Upper lobe of left lung (tissue), 6 donors: ENCODE measurements around the gene TSR1. TPM values are rescaled to one million over a fixed set of nuclear protein-coding genes. Genes with fewer than 3 reads are reported as not detected.
A peak's percentile ranks its signal among the peaks of the same experiment; 100 is the strongest.

Source experiments
- ATAC-seq, 2 donors: fragments of 200-7000 bp; cut with Tn5 transposase; one replicate each; pipeline ENCODE4 v1.9.1; 2022; ENCODE audit warnings: mild to moderate bottlenecking in 2 of 2, moderate library complexity in 2 of 2; ENCODE audit not compliant: low FRiP score in 2 of 2
- DNase-seq, 2 donors: peaks; one replicate each; pipeline ENCODE4 v3.0.0-alpha.2; 2019 to 2020
- H3K27ac ChIP-seq, 4 donors: fragments of 200-600 bp; sonication (generic); one replicate each; pipeline ENCODE4 v1.5.1; 2016 to 2019
- H3K27me3 ChIP-seq, 4 donors: fragments of 200-600 bp; sonication (generic); one replicate each; pipeline ENCODE4 v1.5.1; 2017 to 2019
- H3K36me3 ChIP-seq, 4 donors: fragments of 200-600 bp; sonication (generic); one replicate each; pipeline ENCODE4 v1.5.1; 2016 to 2019
- H3K4me1 ChIP-seq, 4 donors: fragments of 200-600 bp; sonication (generic); one replicate each; pipeline ENCODE4 v1.5.1; 2018 to 2019
- H3K4me3 ChIP-seq, 4 donors: fragments of 200-600 bp; sonication (generic); one replicate each; pipeline ENCODE4 v1.5.1; 2017 to 2019; ENCODE audit warnings: mild to moderate bottlenecking in 2 of 4, moderate library complexity in 1 of 4
- H3K9me3 ChIP-seq, 4 donors: fragments of 200-600 bp; sonication (generic); one replicate each; pipeline ENCODE4 v1.5.1; 2018 to 2019
- CTCF ChIP-seq, 6 experiments: fragments of 450-650 bp in 4 of 6; fragments of 200-600 bp in 2 of 6; sonication (generic) in 2 of 6; IDR thresholded peaks; one replicate each; pipeline ENCODE4 v1.5.1; 2016 to 2019; ENCODE audit warnings: antibody characterized with exemption in 6 of 6
- EP300 ChIP-seq, 4 donors: sonication (generic); formaldehyde crosslinking; IDR thresholded peaks; one replicate each; pipeline ENCODE4 v1.5.1; 2017; ENCODE audit warnings: antibody characterized with exemption in 4 of 4, control low read depth in 2 of 4
- POLR2A ChIP-seq, 4 donors: fragments of 450-650 bp; IDR thresholded peaks; one replicate each; pipeline ENCODE4 v1.5.1; 2016 to 2017; ENCODE audit warnings: antibody characterized with exemption in 4 of 4, mild to moderate bottlenecking in 2 of 4
- POLR2AphosphoS5 ChIP-seq, 2 donors: sonication (generic); formaldehyde crosslinking; IDR thresholded peaks; one replicate each; pipeline ENCODE4 v1.5.1; 2017; ENCODE audit warnings: antibody characterized with exemption in 2 of 2
- whole genome bisulfite sequencing, 2 donors: methylation state at CpG; one replicate each; pipeline ENCODE4 v1.1.5; 2017 to 2018; 5-methylcytosine and 5-hydroxymethylcytosine counted together
- total RNA-seq, 6 donors: library from RNA; depleted of rRNA in 4 of 6; stranded (reverse); fragments of >200 nt in 4 of 6; gene quantifications; one replicate each; pipeline versions ENCODE4 v1.1.0 to v1.2.1, GENCODE V29; 2016 to 2021
- donor health status: DM: no; HTN: no; CAD: no; lungs with moderate emphysema.
- donor health status: DM: no; HTN: yes; CAD: no; lungs with severe emphysema.

The TSR1 gene
- total RNA-seq, 6 donors from 2014 or later: 15.8 to 52.4 (median 23.6) TPM

- TF ChIP-seq CTCF (IDR thresholded peaks at IDR 0.05) (no peak), POLR2AphosphoS5 (IDR thresholded peaks at IDR 0.05) (no peak), POLR2A (IDR thresholded peaks at IDR 0.05) (no peak), EP300 (IDR thresholded peaks at IDR 0.05) (no peak)
- DNase-seq (peak in 1 of 2 donors; percentile 53), ATAC-seq (no peak)
- Histone ChIP-seq H3K36me3 (peaks cover 4 to 96% (median 62%) of the 10 kb centered on the region in 4 donors), H3K4me3 (no peak overlapping the region), H3K27me3 (no peaks in the 10 kb centered on the region), H3K4me1 (peaks cover 0 to 9% (median 3%) of the 10 kb centered on the region in 4 donors), H3K9me3 (no peaks in the 10 kb centered on the region), H3K27ac (no peak overlapping the region)
- WGBS, 2 donors: 91 to 96% methylated on average over 9 to 14 of the region's 14 CpGs
Measured at GRCh38 chr17:2376107-2376506, 39.9 kb upstream of the TSR1 start.

- 93% methylated on average over 11 to 19 of the region's 19 CpGs for WGBS, 2 donors
- H3K27ac ChIP-seq: no peak overlapping the region
- DNase-seq (peak in 1 of 2 donors; percentile 81), ATAC-seq (no peak)
- H3K4me1 ChIP-seq: peaks cover 0 to 2% (median under 1%) of the 10 kb centered on the region in 4 donors
- no peaks in the 10 kb centered on the region for H3K27me3 ChIP-seq
- peaks cover 4 to 90% (median 61%) of the 10 kb centered on the region in 4 donors for H3K36me3 ChIP-seq
- TF ChIP-seq POLR2AphosphoS5 (IDR thresholded peaks at IDR 0.05) (no peak), CTCF (IDR thresholded peaks at IDR 0.05) (no peak), EP300 (IDR thresholded peaks at IDR 0.05) (no peak), POLR2A (IDR thresholded peaks at IDR 0.05) (no peak)
- no peaks in the 10 kb centered on the region for H3K9me3 ChIP-seq
- no peak overlapping the region for H3K4me3 ChIP-seq
Measured at GRCh38 chr17:2375406-2375805, 39.1 kb upstream of the TSR1 start.

GRCh38 chr17:2374549-2375285, 38.5 kb upstream of the TSR1 start:
- Histone ChIP-seq H3K4me1 (no peaks in the 10 kb centered on the region), H3K27me3 (no peaks in the 10 kb centered on the region), H3K27ac (no peak overlapping the region), H3K36me3 (peaks cover 4 to 83% (median 57%) of the 10 kb centered on the region in 4 donors), H3K4me3 (no peak overlapping the region), H3K9me3 (no peaks in the 10 kb centered on the region)
- WGBS, 2 donors: 85 to 89% methylated on average over 10 to 11 of the region's 11 CpGs
- no peak for DNase-seq
- no peak for ATAC-seq
- TF ChIP-seq POLR2A (IDR thresholded peaks at IDR 0.05) (no peak), CTCF (IDR thresholded peaks at IDR 0.05) (no peak), POLR2AphosphoS5 (IDR thresholded peaks at IDR 0.05) (no peak), EP300 (IDR thresholded peaks at IDR 0.05) (no peak)

GRCh38 chr17:2373179-2373578, 36.9 kb upstream of the TSR1 start:
- 93 to 94% methylated on average over 12 to 18 of the region's 18 CpGs for WGBS, 2 donors
- TF ChIP-seq EP300 (IDR thresholded peaks at IDR 0.05) (no peak), POLR2AphosphoS5 (IDR thresholded peaks at IDR 0.05) (no peak), POLR2A (IDR thresholded peaks at IDR 0.05) (no peak), CTCF (IDR thresholded peaks at IDR 0.05) (no peak)
- Histone ChIP-seq H3K27me3 (no peaks in the 10 kb centered on the region), H3K27ac (no peak overlapping the region), H3K4me3 (no peak overlapping the region), H3K36me3 (peaks cover 4 to 68% (median 48%) of the 10 kb centered on the region in 4 donors), H3K4me1 (no peaks in the 10 kb centered on the region), H3K9me3 (no peaks in the 10 kb centered on the region)
- ATAC-seq (no peak), DNase-seq (peak in 1 of 2 donors; percentile 69)

GRCh38 chr17:2372681-2373080, 36.4 kb upstream of the TSR1 start:
- no peak for DNase-seq
- Histone ChIP-seq H3K4me3 (no peak overlapping the region), H3K27me3 (no peaks in the 10 kb centered on the region), H3K9me3 (no peaks in the 10 kb centered on the region), H3K36me3 (peaks cover 4 to 64% (median 45%) of the 10 kb centered on the region in 4 donors), H3K4me1 (no peaks in the 10 kb centered on the region), H3K27ac (no peak overlapping the region)
- TF ChIP-seq EP300 (IDR thresholded peaks at IDR 0.05) (no peak), POLR2AphosphoS5 (IDR thresholded peaks at IDR 0.05) (no peak), POLR2A (IDR thresholded peaks at IDR 0.05) (no peak), CTCF (IDR thresholded peaks at IDR 0.05) (no peak)
- ATAC-seq: no peak
- 93 to 95% methylated on average over 16 of the region's 16 CpGs for WGBS, 2 donors
